ENCODE data around the gene ARVCF. TPM values are rescaled to one million over a fixed set of nuclear protein-coding genes. Genes with fewer than 3 reads are reported as not detected.

Gene ARVCF
- total and polyA plus RNA-seq, 9 of the 15 experiments (the other 6 are each of a cell fraction or from before 2014, with no cell fraction given) = 0.03 to 97.4 (median 15.6) TPM

DNA sequence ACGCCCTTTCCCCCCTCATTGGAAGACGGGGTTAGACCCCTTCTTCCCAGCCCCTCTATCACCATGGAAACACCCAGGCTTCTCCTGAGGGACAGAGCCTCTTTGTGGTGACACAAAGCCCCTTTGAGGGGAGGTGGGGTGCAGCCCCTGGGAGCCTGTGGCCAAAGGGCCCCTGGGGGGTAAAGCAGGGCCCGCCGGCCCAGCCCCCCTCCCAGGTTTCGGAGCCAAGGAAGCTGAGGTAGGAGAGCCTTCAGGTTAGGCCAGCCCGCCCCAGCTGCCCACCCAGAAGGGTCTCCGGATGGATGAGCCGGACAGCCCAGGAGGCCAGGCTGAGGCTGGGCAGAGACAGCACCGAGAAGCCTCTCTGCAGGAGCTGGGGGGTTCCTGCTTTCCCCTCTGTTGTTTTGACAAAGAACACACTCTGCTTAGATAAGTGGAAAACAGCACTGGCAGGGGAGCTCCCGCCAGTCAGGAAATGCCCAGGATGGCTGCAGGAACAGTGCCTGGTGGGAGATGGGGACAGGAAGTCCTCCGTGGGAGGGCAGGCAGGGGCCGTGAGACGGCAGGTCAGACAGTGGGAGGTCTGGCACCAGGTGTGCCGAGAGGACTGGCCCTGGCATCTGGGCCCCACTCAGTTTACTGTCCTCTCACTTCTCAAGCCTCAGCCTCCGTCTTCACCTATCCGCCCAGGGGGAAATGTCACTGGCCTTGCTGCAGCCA, 18.2 kb downstream of the ARVCF start:
- H3K4me2 ChIP-seq (ENCODE audit: insufficient read depth, low read length) = no peak overlapping the region
- ChIA-PET POLR2A (interaction anchor here (0.5 to 3.1 kb wide), 7 partner anchors 10 to 115 kb away, joined by 3 to 24 read pairs (median 6); no protein-coding TSS in a partner anchor), CTCF (ENCODE audit: low intra/inter-chr PET ratio) (no interaction called here)
- intact Hi-C loops (cut with micrococcal nuclease) = no loop called here
- H3K36me3 ChIP-seq (ENCODE audit: control insufficient read depth, insufficient read depth, low read length) = no peaks in the 10 kb centered on the region
- peaks cover 16 to 53% of the 10 kb centered on the region in 2 experiments; a peak in 4 of 5 replicates for H3K4me1 ChIP-seq (replicated peaks in 1 of 2; ENCODE audit: control insufficient read depth in 2 of 2, insufficient read depth in 2 of 2, low read length in 2 of 2)
- H2AFZ ChIP-seq (ENCODE audit: low read depth, low read length) = no peak overlapping the region
- no peak for FAIRE-seq
- 0 out of 3 replicates have a peak, but pooled peaks cover 2% of the 10 kb centered on the region for H3K79me2 ChIP-seq (ENCODE audit: control insufficient read depth, insufficient read depth, low read length)
- no peak overlapping the region for H3K27ac ChIP-seq (ENCODE audit: extremely low read depth, low read depth, low read length)
- no peak for DNase-seq (ENCODE audit: extremely low read depth in 1 of 4, low spot score in 3 of 4)
- no peaks in the 10 kb centered on the region for H3K27me3 ChIP-seq (ENCODE audit: control insufficient read depth in 2 of 2, insufficient read depth in 2 of 2, low read length in 2 of 2)
- ATAC-seq = no peak
- peaks cover 5% of the 10 kb centered on the region for H3K9me1 ChIP-seq (ENCODE audit: control insufficient read depth, insufficient read depth, low read length)
- peaks cover 33% of the 10 kb centered on the region; the same call in 1 of the 2 replicates for H4K20me1 ChIP-seq (replicated peaks; ENCODE audit: control insufficient read depth, insufficient read depth, low read length)
- in situ Hi-C loops (cut with MboI) = no loop called here
- no TSS peak for BruUV-seq (replicated peaks)
- H3K4me3 ChIP-seq = no peak overlapping the region
- H3K9me3 ChIP-seq (replicated peaks; ENCODE audit: control insufficient read depth, insufficient read depth, low read depth, low read length) = peaks cover 5% of the 10 kb centered on the region; the same call in 1 of the 2 replicates
- 61% methylated on average over 16 of the region's 16 CpGs for WGBS (ENCODE audit: insufficient coverage, low coverage, missing lambda C conversion rate)
- H3K9ac ChIP-seq (ENCODE audit: insufficient read depth in 1 of 2, low read depth in 2 of 2, low read length in 2 of 2) = peak overlapping the region in 1 of 2 experiments; percentile 75; a peak in 2 of 4 replicates
- TF ChIP-seq ZNF174 (CRISPR knock-in tag; IDR thresholded peaks at IDR 0.05) = no peak
- no peak for TF ChIP-seq TAF15 (IDR thresholded peaks at IDR 0.05; ENCODE audit: low read depth, low read length)
- TF ChIP-seq NELFE (IDR thresholded peaks at IDR 0.05; ENCODE audit: insufficient read depth, insufficient read length) = no peak
- TF ChIP-seq KDM5B (IDR thresholded peaks at IDR 0.05; ENCODE audit: insufficient replicate concordance, low read depth, low read length) = peak; percentile 14
- no peak for TF ChIP-seq NR3C1 (CRISPR knock-in tag; IDR thresholded peaks at IDR 0.05)
- TF ChIP-seq MXI1 (IDR thresholded peaks at IDR 0.05; ENCODE audit: low read depth, low read length) = no peak
- no peak for TF ChIP-seq PTTG1 (tag; IDR thresholded peaks at IDR 0.05; ENCODE audit: low read depth)
- no peak for TF ChIP-seq MYNN (IDR thresholded peaks at IDR 0.05)
- TF ChIP-seq MYNN (CRISPR knock-in tag; IDR thresholded peaks at IDR 0.05) = 0 out of 2 replicates have a peak, but pooled peaks have one; percentile 15
- no peak for TF ChIP-seq ESRRB (CRISPR knock-in tag; IDR thresholded peaks at IDR 0.05; ENCODE audit: borderline replicate concordance)
- TF ChIP-seq, protein P1, sequence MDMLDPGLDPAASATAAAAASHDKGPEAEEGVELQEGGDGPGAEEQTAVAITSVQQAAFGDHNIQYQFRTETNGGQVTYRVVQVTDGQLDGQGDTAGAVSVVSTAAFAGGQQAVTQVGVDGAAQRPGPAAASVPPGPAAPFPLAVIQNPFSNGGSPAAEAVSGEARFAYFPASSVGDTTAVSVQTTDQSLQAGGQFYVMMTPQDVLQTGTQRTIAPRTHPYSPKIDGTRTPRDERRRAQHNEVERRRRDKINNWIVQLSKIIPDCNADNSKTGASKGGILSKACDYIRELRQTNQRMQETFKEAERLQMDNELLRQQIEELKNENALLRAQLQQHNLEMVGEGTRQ (CRISPR knock-in tag; IDR thresholded peaks at IDR 0.05) = 0 out of 2 replicates have a peak, but pooled peaks have one; percentile 7
- TF ChIP-seq ZNF76 (CRISPR knock-in tag; IDR thresholded peaks at IDR 0.05; ENCODE audit: borderline replicate concordance) = no peak
- no peak for TF ChIP-seq NFIC (IDR thresholded peaks at IDR 0.05)
- peak; percentile 83; the same call in 1 of the 2 replicates for TF ChIP-seq CBFB (CRISPR knock-in tag; IDR thresholded peaks at IDR 0.05)
- no peak for TF ChIP-seq ZFX (CRISPR knock-in tag; IDR thresholded peaks at IDR 0.05)
- 0 out of 2 replicates have a peak, but pooled peaks have one; percentile 49 for TF ChIP-seq RFX7 (CRISPR knock-in tag; IDR thresholded peaks at IDR 0.05)
- TF ChIP-seq, protein P2, sequence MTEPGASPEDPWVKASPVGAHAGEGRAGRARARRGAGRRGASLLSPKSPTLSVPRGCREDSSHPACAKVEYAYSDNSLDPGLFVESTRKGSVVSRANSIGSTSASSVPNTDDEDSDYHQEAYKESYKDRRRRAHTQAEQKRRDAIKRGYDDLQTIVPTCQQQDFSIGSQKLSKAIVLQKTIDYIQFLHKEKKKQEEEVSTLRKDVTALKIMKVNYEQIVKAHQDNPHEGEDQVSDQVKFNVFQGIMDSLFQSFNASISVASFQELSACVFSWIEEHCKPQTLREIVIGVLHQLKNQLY (CRISPR knock-in tag; conservative IDR thresholded peaks at IDR 0.05) = 0 out of 4 replicates have a peak, but pooled peaks of 1 of the 2 experiments have one; percentile 34
- no peak for TF ChIP-seq CEBPG (CRISPR knock-in tag; IDR thresholded peaks at IDR 0.05)
- no peak for TF ChIP-seq CEBPG (tag; conservative IDR thresholded peaks at IDR 0.05 in 1 of 2, IDR thresholded peaks at IDR 0.05 in 1 of 2)
- no peak for TF ChIP-seq FOXK2 (conservative IDR thresholded peaks at IDR 0.05 in 1 of 2, IDR thresholded peaks at IDR 0.05 in 1 of 2; ENCODE audit: low read depth in 2 of 2)
- TF ChIP-seq ZNF232 (CRISPR knock-in tag; IDR thresholded peaks at IDR 0.05) = no peak
- TF ChIP-seq MEF2A (IDR thresholded peaks at IDR 0.05; ENCODE audit: control insufficient read depth, low read depth, low read length) = no peak
- TF ChIP-seq TCF3 (CRISPR knock-in tag; IDR thresholded peaks at IDR 0.05) = no peak

All from K562 (cell line).